Mammary epithelial cell (primary cell): Measurements from ENCODE around the gene CCDC78.

Source experiments
- CTCF ChIP-seq, 2 donors: IDR thresholded peaks in 1 of 2; conservative IDR thresholded peaks in 1 of 2; 2 replicates each; pipeline ENCODE4 v1.5.1; 2011 to 2012; ENCODE audit warnings: inconsistent platforms in 2 of 2, low read length in 2 of 2, mild to moderate bottlenecking in 2 of 2, control low read depth in 1 of 2, low read depth in 1 of 2; ENCODE audit not compliant: insufficient read depth in 1 of 2; ENCODE audit errors: extremely low read depth in 1 of 2
- EZH2 ChIP-seq: IDR thresholded peaks from 2 replicates; pipeline ENCODE4 v1.6.1; 2012; ENCODE audit warnings: low read length, inconsistent platforms, borderline replicate concordance

DNA sequence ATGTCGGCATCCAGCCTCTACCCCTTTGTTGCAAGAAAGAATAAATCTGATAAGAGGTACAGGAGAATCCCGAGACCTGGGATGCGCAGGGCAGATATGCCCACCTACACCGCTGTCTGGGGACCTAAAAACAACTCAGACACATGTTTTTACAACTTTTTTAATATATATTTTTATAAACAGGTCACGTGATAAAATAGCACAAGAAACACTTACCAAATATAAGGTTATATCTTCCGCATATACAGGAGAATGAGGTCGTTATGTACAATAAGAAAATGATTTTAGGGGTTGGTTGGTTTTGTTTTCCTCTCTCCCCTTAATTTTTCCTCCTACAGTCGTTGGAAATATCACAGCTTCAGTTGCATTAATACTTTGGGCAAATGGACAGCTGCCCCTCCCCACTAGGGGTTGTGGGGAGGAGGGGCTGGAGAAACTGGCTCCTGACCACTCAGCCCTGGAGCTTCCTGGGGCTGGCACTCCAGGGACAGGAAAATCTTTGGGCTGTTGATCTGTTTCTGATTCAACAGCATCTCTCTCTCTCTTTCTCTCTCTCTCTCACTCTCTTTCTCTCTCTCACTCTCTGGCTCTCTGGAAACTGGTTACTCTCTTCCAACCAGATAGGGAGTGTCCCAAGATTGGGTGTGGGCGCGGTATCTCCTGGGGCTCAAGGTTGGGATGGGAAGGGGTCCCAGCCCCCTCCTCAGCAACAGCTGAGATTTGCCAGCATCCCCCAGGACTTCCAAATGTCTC is 33.7 kb downstream of the CCDC78 start:
- TF ChIP-seq CTCF (conservative IDR thresholded peaks at IDR 0.05 in 1 of 2, IDR thresholded peaks at IDR 0.05 in 1 of 2; ENCODE audit: extremely low read depth in 1 of 2, insufficient read depth in 1 of 2, low read depth in 1 of 2, low read length in 2 of 2): no peak
- no peak for TF ChIP-seq EZH2
